Activated gamma-delta T cell (primary cell): ENCODE measurements around the gene ASIC3.

Source experiments
- DNase-seq: peaks from one replicate; lab custom pipeline; 2025; lab: John Stamatoyannopoulos, UW

The ASIC3 gene

DNA sequence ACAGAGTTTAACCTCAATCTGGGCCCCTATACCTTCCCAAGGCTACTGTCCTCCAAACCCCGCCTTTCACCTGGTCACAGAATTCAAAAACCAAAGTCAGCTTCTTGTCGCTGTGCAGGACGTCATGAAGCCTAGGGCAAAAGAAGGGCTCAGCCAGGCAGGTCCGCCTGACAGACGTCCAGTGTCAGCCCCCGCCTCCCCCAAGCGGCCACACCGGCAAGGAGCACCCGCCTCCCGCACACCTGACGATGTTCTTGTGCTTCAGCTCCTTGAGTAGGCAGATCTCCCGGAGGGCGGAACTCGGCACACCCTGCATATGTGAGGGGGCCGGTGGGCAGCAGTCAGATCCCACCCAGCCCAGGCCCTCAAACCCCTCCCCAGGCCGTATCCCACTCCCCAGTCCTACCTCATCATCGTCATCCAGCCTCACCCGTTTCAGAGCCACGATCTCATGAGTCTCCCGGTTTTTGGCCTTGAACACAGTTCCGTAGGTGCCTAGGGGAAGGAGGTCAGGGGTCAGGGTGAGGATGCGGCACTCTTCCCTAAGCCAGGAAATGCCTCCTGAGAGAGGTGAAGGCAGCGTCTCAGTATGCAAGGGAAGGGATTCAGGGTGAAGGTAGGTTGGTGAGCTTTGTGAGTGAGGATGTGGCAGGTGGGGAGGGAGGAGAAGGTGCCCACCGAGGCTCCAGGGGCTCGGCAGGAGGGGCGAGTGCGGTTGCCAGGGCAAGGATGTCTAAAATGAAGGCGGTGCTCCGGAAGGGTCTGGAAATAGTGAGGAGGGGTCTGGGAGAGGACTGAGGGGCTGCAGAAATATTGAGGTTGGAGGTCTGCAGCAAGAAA is 8.6 kb downstream of the ASIC3 start:
- DNase-seq: no peak

DNA sequence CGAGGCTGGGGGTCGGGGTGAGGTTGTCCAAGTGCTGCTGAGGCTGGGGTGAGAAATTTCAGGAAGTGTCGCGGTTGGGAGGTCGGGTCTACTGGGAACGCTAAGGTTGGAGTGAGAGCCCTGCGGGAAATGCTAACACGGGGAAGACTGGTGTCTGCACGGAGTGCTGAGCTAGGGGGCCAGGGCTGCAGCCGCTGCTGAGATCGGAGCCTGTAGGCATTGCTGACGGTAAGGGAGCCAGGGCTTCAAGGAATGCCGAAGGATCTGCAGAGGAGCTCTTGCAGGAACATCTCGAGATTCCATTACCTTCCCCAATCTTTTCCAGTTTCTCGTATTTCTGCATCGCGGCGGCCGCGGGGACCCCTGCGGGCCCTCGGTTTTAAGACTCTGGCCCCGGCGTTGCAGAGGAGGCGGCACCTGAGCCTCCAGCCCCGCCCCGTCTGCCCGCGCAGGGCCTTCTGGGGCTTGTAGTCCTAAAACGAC is 9.2 kb downstream of the ASIC3 start, which contains the start of gene CDK5:
Gene CDK5, minus strand, starts transcription at position 392 of the 483 bp plus-strand sequence. Its CDS starts 49 bp downstream, at position 343.
- no peak for DNase-seq

DNA sequence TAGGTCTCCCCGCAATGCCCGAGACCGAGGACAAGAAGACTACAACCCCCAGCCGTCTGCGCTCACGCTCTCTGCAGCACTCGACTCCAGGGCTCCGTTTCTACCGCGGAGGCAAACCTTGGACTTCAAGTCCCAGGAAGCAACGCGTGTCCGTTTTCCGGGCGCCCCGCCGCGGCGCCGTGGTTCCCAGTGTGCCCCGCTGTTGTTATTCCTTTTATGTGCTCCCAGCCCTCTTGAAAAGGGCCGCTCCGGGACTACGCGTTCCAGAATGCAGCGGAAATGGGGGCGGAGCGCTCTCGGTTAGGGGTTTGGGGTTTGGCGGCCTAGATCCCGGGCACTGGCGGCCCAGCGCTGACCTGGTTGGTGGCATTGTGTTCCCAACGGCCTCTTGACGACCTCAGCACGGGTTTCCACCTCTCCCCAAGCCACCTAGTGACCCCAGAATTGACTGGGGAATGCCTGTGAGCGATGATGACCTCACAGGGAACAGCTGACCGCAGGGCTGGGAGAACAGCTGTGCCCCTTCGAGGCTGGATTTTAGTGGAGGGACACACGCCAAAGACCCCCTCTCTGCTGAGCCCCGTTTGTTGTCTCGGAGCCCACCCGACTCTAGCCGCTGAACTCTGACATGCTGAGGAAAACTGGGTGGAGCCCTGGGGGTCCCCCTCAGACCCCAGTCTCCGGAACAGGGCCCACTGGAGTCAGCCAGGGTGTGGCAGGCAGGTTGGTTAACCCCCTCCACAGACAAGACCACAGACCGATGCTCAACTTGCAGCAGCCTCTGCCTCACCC is 9.9 kb downstream of the ASIC3 start:
- DNase-seq: peak; percentile 83

DNA sequence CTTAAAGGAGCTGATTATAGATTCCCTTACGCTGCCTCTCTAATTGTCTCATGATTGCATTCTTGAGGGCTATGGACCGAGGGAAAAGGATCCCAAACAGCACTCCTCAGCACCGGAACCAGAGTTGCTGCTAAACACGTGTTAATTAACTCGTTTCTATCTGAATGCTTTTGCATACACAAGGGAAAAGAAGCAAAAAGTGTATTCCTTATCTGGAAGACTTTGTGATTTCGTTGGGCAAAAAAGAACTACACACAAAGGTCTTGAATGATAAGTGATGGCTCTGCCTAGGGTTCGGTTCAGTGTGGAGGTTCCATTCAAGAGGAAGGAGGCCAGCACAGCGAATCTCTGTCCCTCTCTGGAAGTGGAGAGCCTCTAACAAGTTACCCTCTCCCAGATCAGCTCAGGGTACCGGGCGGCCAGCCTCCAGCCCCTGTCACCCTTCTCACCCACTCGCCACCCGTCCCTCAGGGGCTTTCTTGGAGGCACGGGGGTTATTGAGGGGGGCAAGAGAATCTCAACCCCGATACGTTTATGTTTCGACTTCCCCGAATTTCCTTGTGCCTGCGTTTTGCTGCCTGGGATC is 10.5 kb downstream of the ASIC3 start:
- DNase-seq: no peak

DNA sequence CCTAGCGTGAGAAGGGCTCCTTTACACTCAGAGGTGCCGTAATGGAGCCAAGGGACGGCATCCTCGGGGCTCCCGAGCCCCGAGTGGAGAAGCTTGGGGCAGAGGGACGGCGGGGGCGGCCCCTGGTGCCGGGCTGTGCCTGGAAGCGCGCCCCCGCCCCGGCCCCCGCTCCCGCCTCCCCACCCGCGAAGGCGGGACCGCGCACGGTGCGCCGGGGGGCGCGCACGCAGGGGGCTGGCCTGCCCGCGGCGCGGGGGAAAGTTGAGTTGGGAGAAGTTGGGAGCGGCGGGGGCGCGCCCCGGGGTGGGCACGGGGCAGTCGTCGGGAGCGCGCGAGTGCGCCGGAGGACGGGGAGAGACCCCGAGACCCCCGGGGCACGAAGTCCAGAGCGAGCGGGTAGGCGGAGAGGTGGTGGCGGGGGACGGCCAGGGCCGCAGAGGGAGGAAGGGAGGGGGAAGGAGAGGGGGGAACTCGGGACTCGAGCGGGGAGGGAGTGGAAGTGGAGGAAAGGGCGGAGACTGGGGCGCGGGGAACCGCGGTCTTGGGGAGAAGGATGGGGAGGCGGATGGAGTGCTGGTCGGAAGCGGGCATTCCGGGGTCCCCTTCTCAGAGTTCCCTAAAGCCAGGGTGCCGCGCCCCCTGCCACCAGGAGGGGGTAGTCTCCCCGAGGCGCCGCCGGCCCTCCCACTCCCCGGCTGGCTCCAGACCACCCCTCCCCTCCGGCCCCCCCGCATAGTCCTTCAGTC is 11.2 kb downstream of the ASIC3 start, which contains the start of gene SLC4A2:
Gene SLC4A2, plus strand, starts transcription at position 223 of the 746 bp plus-strand sequence. CDS start 2,399 bp downstream, outside the sequence.
- peak; percentile 62 for DNase-seq

DNA sequence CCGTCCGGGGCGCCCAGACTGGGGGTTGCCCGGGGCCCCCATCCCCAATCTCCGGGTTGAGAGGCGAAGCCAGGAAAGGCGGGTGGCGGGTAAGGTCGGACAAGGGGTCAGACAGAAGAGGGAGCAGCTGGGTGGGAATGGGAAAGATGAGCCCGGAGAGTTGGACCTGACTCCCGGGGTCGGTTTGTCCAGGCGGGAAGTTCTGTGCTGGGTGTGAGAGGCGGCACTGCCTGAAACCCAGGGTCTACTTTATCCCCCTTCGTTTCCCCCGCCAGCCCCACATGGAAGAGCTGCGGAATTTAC is 11.7 kb downstream of the ASIC3 start:
- DNase-seq: no peak

DNA sequence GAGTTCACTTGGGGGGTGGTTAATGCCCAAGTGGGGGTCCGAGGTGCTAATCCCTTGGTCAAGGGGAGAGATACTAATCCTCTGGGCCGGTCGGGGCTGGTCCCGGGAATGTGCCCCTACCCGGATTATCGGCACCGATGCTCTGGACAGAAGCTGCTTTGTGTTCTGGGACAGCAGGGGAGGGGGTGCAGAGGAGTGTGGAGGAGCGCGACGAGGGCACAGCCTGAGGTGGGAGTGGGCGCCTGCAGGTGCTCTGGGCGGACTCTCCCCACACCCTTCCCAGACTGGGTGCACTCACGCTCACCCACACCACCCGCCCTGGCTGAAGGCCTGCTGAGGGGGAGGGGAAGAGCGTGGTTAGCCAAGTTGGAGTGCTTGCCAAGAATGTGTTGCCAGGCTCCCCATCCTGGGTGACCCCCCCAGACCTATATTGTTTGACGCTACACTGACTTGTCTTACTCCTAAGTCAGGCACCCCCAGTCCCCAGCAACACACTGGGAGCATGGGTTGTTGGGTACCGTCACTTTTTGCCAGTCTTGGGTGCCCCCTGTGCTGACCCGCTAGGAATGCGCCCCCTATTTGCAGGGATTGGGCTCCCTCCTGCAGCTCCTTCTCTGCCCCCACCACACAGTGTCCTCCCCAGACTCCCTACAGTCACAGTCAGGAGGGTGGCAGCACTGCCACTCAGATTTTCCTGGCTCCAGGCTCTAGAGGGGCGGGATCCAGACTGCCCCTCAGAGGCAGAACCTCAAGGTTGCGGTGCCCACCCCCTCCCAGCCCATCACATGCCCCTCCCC is 12.3 kb downstream of the ASIC3 start:
- no peak for DNase-seq

DNA sequence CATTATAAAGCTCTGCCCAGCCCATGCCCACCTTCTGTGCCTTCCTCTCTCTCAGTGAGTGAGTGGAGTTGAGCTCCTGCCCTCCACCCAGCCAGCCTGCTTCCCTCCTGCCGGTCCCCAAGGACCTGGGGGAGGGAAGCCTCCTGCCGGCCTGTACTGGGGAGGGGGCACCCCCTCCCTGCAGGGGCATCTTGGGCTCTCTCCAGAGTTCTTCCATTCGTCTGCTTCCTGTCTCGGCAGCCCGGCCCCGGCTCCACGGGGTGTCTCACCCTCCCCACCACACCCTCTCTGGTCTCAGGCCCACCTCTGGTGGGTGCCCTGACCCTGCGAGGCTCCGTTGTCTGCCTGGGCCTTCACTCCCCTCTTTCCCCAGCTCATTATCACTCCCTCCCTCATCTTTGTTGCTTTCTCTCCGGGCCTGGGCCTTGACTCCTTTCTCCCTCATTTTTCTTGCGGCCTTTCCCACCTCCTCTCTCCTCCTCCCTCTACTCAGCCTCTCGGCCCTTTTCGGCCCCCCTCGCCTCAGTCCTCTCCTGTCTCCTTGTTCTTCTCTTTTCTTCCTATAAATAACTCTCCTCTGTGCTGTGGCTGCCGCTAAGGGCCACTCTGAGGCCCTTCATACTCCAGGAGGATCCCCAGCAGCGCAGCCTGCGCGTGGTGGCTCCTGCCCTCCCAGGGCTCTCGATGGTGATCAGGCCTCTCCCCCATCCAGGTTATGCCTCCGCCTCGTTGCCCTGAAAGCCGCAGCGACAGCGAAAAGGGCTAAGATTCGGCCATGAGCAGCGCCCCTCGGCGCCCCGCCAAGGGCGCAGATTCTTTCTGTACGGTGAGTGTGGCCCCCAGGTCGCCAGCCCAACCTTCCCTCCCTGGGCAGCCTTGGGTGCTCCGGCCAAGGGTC is 13.1 kb downstream of the ASIC3 start:
- DNase-seq: no peak

DNA sequence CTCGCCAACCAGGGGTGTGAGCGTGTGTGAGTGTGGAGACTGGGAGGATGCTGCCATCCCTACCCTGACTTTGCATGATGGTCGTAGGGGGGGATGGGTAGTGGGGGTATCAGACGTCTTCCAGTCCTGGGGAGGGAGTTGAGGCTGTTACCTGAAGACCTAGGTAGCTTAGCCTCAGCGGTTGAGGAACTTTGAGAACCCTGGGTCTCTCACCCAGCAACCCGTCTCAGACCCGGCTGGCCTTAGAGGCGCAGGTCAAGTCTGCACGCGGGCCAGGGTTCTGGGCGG is 13.7 kb downstream of the ASIC3 start:
- no peak for DNase-seq

DNA sequence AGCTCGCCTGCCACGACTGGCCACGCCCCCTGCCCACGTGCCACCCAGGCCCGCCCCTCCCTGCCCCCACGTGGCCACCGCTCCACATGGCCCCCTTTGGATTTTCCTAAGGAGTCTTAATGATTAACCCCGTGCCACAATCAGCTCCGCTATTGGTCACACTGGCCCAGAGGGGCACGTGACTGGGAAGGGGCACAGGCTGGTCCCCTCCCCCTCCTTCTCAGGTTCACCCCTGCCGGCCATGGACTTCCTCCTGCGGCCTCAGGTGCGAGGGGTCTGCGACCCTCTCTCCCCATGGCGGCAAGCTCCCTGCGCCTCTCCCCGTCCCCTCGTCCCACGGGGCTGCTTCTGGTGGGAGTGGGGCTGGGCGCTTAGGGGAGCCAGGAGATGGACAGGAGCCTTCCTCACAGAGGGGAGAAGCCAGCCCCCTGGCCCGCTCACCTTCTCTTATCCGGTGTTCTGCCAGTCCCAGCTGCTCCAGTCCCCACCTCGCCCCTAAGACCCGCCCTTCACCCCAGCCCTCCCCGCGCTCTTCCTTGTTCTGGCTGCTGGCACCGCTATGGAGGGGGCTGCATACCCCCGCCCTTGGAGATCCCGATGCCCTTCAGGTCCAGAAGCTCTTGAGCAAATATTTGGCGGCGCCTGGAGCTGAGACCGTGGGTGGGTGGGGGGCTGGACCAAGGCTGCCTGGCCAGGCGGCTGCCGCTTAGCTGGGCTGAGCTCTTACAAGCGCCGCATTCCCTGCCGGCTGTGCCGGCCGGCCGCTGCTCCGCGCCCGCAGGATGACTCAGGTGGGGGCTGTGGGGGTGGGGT is 14.3 kb downstream of the ASIC3 start:
- DNase-seq: no peak

DNA sequence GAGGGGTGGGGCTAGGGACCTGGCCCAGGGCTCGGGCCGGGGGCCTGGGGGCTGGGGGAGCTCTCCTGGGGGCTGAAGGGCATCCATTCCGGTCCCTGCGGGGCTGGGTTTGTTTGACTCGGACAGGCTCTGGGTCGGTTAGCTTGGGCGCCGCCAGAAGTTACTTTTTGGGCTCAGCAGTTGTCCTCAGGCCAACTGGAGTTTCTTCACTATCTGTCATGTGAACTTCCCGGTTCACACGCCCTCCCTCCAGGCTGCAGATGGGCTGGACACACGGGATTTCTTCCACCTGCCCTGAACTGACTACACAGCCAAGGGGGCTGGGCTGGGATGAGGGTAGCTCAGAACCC is 14.9 kb downstream of the ASIC3 start:
- DNase-seq: no peak

DNA sequence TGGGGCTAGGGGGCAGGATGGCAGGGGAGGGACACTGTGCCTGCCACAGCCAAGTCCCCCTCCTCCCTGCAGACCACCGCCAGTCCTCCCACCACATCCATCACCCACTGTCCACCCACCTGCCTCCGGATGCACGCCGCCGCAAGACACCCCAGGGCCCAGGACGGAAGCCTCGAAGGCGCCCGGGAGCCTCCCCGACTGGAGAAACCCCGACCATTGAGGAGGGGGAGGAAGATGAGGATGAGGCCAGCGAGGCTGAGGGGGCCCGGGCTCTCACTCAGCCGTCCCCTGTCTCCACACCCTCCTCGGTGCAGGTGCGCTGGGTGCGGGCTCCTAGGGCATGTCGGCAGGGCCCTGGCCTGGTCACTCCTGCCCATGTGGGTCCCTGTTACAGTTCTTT is 16.1 kb downstream of the ASIC3 start:
- no peak for DNase-seq

DNA sequence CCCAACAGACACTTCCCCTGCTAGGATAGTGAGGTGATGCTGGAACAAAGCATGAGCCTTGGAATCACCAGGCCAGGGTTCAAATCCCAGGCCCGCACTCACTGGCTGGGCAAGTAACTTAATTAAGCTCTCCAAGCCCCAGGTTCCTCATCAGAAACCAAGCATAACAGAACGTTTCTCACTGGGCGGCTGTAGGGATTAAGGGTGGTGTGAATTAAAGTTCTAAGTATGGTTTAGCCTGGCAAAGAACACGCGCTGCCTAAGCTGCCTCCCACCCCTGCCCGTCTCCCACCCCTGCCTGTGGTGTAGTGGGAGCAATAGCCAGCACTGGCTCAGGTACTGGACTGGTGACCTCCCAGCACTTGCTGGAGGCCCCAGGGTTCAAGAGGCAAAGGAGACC is 16.7 kb downstream of the ASIC3 start:
- no peak for DNase-seq

DNA sequence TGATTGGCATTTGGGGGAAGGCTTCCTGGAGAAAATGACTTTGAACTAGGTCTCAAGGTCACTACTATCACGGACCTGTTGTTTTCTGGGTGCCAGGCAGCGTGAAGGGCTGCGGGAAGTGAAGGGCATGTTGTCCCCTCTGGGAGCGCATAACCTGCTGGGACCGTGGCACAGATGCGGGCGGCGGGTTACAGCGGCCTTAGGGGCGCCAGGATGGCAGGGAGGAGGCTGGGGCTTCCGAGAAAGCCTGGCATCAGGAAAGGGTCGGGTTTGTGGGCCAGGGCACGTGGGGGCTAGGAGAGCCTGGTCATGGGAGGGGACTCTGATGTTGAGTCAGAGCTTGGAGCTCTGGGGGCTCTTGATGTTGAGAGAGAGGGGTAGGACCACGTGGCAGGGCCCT is 17.2 kb downstream of the ASIC3 start:
- DNase-seq: no peak

DNA sequence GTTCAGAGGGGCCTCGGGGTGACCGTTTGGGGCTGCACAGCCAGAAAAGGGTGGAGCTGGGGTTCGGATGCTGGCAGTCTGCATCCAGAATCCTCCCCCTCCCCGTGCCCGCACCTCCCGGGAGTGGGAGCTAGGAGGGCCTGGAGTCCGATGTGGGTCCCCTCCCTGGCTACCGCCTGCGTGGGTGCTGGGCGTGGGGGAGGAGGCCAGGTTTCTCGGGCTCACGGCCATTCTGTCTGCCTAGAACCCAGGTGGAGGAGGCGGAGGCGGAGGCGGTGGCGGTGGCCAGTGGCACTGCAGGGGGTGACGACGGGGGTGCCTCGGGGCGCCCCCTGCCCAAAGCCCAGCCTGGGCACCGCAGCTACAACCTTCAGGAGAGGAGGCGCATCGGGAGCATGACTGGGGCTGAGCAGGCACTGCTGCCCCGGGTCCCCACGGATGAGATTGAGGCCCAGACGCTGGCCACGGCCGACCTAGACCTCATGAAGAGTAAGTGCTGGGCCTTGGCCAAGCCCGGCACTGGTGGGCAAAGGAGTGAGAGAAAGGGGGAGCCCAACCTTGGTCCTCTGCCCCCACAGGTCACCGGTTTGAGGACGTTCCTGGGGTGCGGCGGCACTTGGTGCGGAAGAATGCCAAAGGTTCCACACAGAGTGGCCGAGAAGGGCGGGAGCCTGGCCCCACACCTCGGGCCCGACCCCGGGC is 18.1 kb downstream of the ASIC3 start:
- DNase-seq: no peak

DNA sequence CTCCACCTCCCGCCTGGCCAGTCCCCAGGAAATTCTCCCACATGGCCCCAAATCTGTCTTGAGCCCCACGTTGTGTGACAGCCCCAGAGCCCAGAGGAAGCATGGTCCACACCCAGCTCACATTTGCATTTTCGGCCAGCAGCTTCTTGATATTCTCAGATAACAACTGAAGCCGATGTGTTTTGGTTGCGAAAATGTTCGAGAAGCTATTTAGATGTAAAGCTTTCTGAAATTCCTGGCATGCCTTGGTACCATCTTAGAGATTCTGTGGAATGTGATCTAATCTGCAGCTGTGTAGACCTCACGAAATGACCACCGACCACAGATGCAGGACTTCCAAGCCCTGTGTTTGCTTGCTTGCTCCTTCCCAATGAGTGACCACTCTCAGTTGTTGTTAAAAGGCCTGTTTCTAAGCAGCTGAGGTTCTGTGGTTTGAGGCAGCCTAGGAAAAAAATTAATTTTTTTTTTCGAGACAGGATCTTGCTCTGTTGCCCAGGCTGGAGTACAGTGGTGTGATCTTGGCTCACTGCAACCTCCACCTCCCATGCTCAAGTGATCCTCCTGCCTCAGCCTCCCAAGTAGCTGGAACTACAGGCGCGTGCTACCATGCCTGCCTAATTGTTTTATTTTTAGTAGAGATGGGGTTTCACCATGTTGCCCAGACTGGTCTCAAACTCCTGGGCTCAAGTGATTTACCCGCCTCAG is 19.9 kb downstream of the ASIC3 start:
- no peak for DNase-seq

DNA sequence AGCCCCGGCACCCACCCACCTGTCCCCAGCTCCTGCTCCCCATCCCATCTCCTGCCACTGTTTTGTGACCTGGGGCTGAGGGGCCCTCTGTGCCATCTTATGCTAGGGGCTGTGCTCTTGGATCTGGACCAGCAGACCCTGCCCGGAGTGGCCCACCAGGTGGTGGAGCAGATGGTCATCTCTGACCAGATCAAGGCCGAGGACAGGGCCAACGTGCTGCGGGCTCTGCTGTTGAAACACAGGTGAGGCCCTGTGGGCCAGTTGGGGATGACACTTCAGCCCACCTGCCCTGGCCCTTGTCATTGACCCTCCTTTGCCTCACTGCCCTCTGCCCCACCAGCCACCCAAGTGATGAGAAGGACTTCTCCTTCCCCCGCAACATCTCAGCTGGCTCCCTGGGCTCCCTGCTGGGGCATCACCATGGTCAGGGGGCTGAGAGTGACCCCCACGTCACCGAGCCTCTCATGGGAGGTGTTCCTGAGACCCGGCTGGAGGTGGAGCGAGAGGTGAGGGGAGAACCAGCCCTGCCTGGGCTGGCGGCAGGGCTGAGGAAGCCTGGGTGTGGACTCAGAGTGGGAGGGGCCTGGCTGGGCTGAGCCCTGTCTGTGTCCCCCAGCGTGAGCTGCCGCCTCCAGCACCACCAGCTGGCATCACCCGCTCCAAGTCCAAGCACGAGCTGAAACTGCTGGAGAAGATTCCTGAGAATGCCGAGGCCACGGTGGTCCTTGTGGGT is 21.7 kb downstream of the ASIC3 start:
- no peak for DNase-seq

DNA sequence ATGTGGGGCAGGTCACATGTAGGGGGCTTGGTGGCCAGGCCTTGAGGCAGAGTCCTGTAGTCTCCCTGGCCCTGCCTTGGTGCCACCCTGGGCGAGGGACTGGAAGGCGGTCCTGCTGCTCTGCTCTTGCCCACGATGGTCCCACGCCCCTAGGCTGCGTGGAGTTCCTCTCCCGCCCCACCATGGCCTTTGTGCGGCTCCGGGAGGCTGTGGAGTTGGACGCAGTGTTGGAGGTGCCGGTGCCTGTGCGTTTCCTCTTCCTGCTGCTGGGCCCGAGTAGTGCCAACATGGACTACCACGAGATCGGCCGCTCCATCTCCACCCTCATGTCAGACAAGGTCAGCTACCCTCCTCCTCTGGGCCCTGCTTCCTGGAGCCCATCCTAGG is 22.2 kb downstream of the ASIC3 start:
- DNase-seq: no peak
